MM.1S (cell line): Measurements from ENCODE around the gene GAB2.

Source experiments
- CTCF ChIP-seq: fragments of 300-600 bp; sonication (generic); IDR thresholded peaks from 2 replicates; pipeline ENCODE4 v1.5.1; 2016; ENCODE audit warnings: antibody characterized with exemption, low read length, mixed read lengths
- EZH2 ChIP-seq: fragments of 300-600 bp; sonication (generic); optimal IDR thresholded peaks from 2 replicates; pipeline ENCODE3; 2017; ENCODE audit warnings: low read depth, mild to moderate bottlenecking, antibody characterized with exemption, low read length, mixed read lengths
- EZH2phosphoT487 ChIP-seq: fragments of 300-600 bp; sonication (generic); IDR thresholded peaks from 2 replicates; pipeline ENCODE4 v1.6.1; 2018; ENCODE audit warnings: antibody characterized with exemption, low read length

GRCh38 chr11:78424334-78425270, 7.0 kb upstream of the GAB2 start:
- TF ChIP-seq CTCF = no peak
- TF ChIP-seq EZH2 = no peak
- TF ChIP-seq EZH2phosphoT487 = no peak
